HepG2 (cell line): ENCODE measurements around the gene ZDHHC14. TPM values are rescaled to one million over a fixed set of nuclear protein-coding genes. Genes with fewer than 3 reads are reported as not detected.
A peak's percentile ranks its signal among the peaks of the same experiment; 100 is the strongest.

Experiments
- ATM ChIP-seq: fragments of 450-650 bp; IDR thresholded peaks from 2 replicates; pipeline ENCODE4 v1.7.1; 2017; ENCODE audit warnings: mild to moderate bottlenecking, borderline replicate concordance
- CREB3 ChIP-seq: sonication (generic); formaldehyde crosslinking; IDR thresholded peaks from 2 replicates; pipeline ENCODE4 v1.5.0; 2020; ENCODE audit warnings: missing genetic modification reagents
- FOSL1 ChIP-seq: sonication (generic); formaldehyde crosslinking; IDR thresholded peaks from 2 replicates; pipeline ENCODE4 v1.9.0; 2021; ENCODE audit warnings: missing genetic modification reagents, borderline replicate concordance
- FOXC1 ChIP-seq: sonication (generic); formaldehyde crosslinking; IDR thresholded peaks from 2 replicates; pipeline ENCODE4 v1.8.0; 2022; ENCODE audit warnings: mild to moderate bottlenecking, missing genetic modification reagents, borderline replicate concordance
- HMGA1 ChIP-seq: sonication (generic); formaldehyde crosslinking; conservative IDR thresholded peaks from 2 replicates; pipeline ENCODE4 v1.4.0; 2020; ENCODE audit warnings: missing genetic modification reagents
- JUN ChIP-seq: sonication (generic); formaldehyde crosslinking; IDR thresholded peaks from 2 replicates; pipeline ENCODE4 v1.4.0; 2020; ENCODE audit warnings: mild to moderate bottlenecking, missing genetic modification reagents
- THAP9 ChIP-seq: sonication (generic); formaldehyde crosslinking; IDR thresholded peaks from 2 replicates; pipeline ENCODE4; 2020; ENCODE audit warnings: missing genetic modification reagents, mild to moderate bottlenecking, borderline replicate concordance
- YY1 ChIP-seq: IDR thresholded peaks from 2 replicates; pipeline ENCODE4 v1.6.1; 2011; ENCODE audit warnings: low read length, low read depth, moderate library complexity, mild to moderate bottlenecking; ENCODE audit not compliant: insufficient read depth, insufficient replicate concordance
- ZBTB40 ChIP-seq, 2 experiments: fragments of 450-650 bp in 1 of 2; sonication (generic) in 1 of 2; formaldehyde crosslinking in 1 of 2; IDR thresholded peaks; 2 replicates each; pipeline versions ENCODE4 v1.6.1 to v1.8.0; 2016 to 2022; ENCODE audit warnings: antibody characterized with exemption in 1 of 2, mild to moderate bottlenecking in 1 of 2, missing genetic modification reagents in 1 of 2
- ZFP37 ChIP-seq: sonication (generic); formaldehyde crosslinking; IDR thresholded peaks from 2 replicates; pipeline ENCODE4 v1.4.0; 2020; ENCODE audit warnings: missing genetic modification reagents, borderline replicate concordance
- ZFYVE20 ChIP-seq: sonication (generic); formaldehyde crosslinking; IDR thresholded peaks from 2 replicates; pipeline ENCODE4 v1.8.0; 2023; ENCODE audit warnings: low read depth, mild to moderate bottlenecking, moderate library complexity, missing genetic modification reagents, borderline replicate concordance
- ZNF121 ChIP-seq: sonication (generic); formaldehyde crosslinking; IDR thresholded peaks from 2 replicates; pipeline ENCODE4 v1.5.0; 2020; ENCODE audit warnings: mild to moderate bottlenecking, missing genetic modification reagents
- ZNF441 ChIP-seq: sonication (generic); formaldehyde crosslinking; IDR thresholded peaks from 2 replicates; pipeline ENCODE4 v1.7.0; 2021; ENCODE audit warnings: missing genetic modification reagents, borderline replicate concordance
- ZNF724P ChIP-seq: sonication (generic); formaldehyde crosslinking; IDR thresholded peaks from 2 replicates; pipeline ENCODE4 v1.8.0; 2022; ENCODE audit warnings: missing genetic modification reagents, borderline replicate concordance
- ZNF772 ChIP-seq: sonication (generic); formaldehyde crosslinking; IDR thresholded peaks from 2 replicates; pipeline ENCODE4 v1.5.0; 2020; ENCODE audit warnings: mild to moderate bottlenecking, missing genetic modification reagents
- ZNF777 ChIP-seq: sonication (generic); formaldehyde crosslinking; IDR thresholded peaks from 2 replicates; pipeline ENCODE4 v1.4.0; 2020; ENCODE audit warnings: missing genetic modification reagents
- polyA plus RNA-seq, 8 experiments: library from polyadenylated mRNA; depleted of rRNA in 3 of 8; stranded (reverse) in 7 of 8; unstranded in 1 of 8; fragments of >200 nt; fragmentation: Illumina TruSeq in 4 of 8; extraction: Trizol in 4 of 8; gene quantifications; 2 replicates each; pipeline versions ENCODE4 v1.2.1 to v1.2.3, GENCODE V29; 2011 to 2016; ENCODE audit warnings: low read depth in 4 of 8, missing spikeins in 1 of 8, mixed read lengths in 1 of 8; ENCODE audit not compliant: insufficient read depth in 1 of 8
- total RNA-seq, 5 experiments: library from RNA; depleted of rRNA; stranded (reverse); fragments of >200 nt; fragmentation: Illumina TruSeq; extraction: Trizol; gene quantifications; 2 replicates each; pipeline ENCODE4 v1.2.3, GENCODE V29; 2016; ENCODE audit warnings: low read depth in 1 of 5

ZDHHC14 gene
- total and polyA plus RNA-seq, 2 of the 13 experiments (the other 11 are each of a cell fraction or from before 2014, with no cell fraction given), result 3.7 to 9.5 TPM

GRCh38 chr6:157534134-157534871 is 153.3 kb downstream of the ZDHHC14 start (continued):
- TF ChIP-seq THAP9 (CRISPR knock-in tag), result no peak
- TF ChIP-seq ZNF121 (CRISPR knock-in tag), result peak; percentile 50; the same call in 1 of the 2 replicates
- no peak for TF ChIP-seq CREB3 (CRISPR knock-in tag)
- no peak for TF ChIP-seq ZNF772 (CRISPR knock-in tag)
- no peak for TF ChIP-seq FOXC1
- TF ChIP-seq ZNF724P (CRISPR knock-in tag), result no peak
- no peak for TF ChIP-seq ZNF777 (CRISPR knock-in tag)
- TF ChIP-seq JUN, result no peak
- TF ChIP-seq ATM, result no peak
- 0 out of 2 replicates have a peak, but pooled peaks have one; percentile 5 for TF ChIP-seq ZNF441
- no peak for TF ChIP-seq ZFP37
- no peak for TF ChIP-seq ZBTB40 (IDR thresholded peaks at IDR 0.05)
- TF ChIP-seq ZBTB40 (CRISPR knock-in tag; IDR thresholded peaks at IDR 0.05), result no peak
- TF ChIP-seq FOSL1 (CRISPR knock-in tag), result no peak
- peak; percentile 22 for TF ChIP-seq YY1
- no peak for TF ChIP-seq ZFYVE20
- no peak for TF ChIP-seq HMGA1 (CRISPR knock-in tag)
